OCI-M2 (cell line): ENCODE results near the gene GAD2.
A peak's percentile ranks its signal among the peaks of the same experiment; 100 is the strongest.

ENCODE experiments used
- DNase-seq: peaks from one replicate; lab custom pipeline; 2025; ENCODE audit not compliant: unreplicated experiment; lab: John Stamatoyannopoulos, UW

GAD2 gene

DNA sequence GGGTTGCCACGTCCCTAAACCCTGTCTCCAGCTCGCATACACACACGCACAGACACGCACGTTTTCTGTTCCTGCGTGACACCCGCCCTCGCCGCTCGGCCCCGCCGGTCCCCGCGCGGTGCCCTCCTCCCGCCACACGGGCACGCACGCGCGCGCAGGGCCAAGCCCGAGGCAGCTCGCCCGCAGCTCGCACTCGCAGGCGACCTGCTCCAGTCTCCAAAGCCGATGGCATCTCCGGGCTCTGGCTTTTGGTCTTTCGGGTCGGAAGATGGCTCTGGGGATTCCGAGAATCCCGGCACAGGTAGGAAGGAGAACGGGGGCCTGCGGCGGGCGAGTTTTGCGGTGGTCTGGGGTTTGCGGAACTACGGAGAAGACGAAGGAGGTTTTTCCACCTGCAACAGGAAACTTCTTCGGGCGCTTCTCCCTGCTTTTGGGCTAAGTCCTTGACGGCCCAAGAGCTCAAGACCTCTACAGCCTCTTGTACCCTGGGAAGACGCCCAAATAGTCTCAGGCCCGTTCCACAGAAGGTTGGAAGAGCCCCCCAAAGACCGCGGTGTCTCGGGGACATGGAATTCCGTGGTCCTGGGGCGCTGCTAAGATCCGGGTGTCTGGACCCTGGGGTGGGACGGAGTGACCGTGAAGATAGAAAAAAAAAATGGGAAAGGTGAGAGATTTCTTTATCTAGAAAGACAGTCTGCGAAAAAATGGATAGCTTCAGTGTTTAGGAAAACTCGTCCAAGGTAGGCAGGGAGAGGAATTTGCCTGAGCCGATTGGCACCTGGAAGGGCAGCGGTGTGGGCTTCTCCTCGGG is at the start of gene GAD2:
Gene GAD2 (plus strand): TSS at position 190 of the 811 bp plus-strand sequence. CDS start 36 bp downstream, at position 226.
- DNase-seq: no peak

DNA sequence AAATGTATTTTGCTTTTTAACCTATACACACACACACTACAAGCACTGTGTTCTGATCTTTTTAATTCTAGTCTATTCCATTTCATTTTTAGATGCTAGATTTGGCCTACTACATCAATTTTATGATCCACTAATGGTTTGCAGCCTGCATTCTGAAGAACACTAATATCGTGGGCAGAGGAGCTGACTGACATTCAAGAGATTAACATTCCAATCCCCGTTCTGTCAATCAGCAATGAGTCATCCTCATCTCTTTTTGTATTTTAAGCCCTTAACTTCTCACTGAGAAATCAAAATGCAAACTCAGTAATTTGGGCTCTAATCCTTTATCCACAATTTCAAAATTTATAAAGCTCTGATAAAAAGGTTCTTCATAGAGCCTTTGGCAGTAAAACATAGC is 47.1 kb upstream of the GAD2 start:
- DNase-seq: no peak

DNA sequence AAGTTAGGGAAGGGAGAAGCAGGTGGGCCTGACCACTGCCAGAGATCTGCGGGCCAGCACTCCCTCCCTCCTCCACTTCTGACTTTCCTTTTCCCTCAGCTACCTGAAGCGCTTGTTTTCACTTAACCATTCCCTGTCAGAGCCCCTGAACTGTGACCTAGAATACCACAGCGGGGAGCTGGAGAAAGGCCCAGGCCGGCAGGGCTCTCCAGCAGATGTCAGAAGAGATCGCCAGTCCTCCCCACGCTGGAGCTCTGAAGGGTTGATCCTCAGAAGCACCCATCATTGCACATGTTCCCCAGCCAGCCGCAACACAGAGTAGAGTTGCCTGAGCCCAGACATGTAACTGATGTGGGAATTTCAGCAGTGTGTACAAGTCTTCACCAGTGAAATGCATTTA is 44.4 kb upstream of the GAD2 start:
- no peak for DNase-seq

DNA sequence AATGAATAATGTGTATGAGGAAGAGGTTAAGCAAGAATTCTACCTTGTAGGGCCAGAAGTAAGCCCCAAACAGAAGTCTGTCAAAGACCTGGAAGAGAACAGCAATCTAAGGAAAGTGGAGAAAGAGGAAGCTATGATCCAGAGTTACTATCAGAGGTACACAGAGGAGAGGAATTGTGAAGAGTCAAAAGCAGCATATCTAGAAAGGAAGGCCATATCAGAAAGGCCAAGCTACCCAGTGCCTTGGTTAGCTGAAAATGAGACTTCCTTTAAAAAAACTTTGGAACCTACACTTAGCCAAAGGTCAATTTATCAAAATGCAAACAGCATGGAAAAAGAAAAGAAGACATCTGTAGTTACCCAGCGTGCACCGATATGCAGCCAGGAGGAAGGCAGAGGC is 42.7 kb upstream of the GAD2 start:
- DNase-seq: peak; percentile 64

DNA sequence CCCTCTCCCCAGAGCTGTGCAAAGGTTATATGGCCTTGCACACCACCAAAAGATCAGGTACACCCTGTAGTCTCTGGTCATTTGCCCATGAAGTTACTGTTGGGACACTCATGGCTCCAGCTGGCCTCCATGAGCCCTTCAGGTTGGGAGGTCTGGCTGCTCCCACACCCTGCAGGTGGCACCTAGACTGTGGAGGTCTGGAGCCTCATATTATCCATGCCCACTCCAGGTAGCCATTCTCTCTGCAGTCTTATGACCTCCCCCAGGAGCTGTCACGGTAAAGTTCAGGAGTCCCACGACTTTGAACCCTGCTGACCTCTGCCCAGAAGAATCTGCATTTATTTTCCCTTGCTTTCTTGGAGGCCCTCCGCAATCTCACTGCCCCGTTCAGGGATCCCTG is 39.2 kb upstream of the GAD2 start:
- DNase-seq: no peak

DNA sequence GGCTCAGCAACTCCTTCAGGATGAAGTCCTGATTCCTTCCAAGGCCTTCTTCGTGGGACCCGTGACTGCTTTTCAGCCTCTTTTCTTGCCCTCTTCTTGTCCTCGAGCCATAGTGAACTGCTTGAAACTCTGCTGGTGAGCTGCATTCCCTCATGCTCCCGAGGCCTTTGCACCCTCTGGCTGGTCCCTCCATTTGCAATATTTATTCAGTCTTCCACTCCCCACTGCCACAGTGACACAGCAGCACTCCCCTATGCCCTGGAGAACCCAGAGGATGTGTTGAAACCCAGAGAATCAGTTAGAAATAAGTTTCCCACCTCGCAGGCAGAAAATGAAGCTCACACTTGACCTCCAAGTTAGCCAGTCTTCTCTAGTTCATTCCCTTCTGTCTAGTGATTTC is 22.3 kb upstream of the GAD2 start:
- DNase-seq: no peak

DNA sequence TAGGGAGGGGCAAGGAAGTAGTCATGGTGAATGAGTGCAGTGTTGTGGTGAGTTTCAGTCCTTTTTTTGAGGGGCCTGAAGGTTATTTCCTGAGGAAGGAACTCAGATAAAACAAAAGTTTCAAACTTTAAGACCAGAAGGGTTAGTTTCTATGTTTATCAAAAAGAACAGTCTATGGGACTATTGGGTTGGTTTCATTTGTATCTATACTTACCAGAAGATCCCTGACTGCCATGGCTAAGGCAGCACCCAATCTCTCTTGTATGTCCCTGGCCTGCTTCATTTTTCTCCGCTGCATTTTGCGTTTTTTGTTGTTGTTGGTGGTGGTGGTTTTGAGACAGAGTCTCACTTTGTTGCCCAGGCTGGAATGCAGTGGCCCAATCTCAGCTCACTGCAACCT is 19.3 kb upstream of the GAD2 start:
- no peak for DNase-seq

DNA sequence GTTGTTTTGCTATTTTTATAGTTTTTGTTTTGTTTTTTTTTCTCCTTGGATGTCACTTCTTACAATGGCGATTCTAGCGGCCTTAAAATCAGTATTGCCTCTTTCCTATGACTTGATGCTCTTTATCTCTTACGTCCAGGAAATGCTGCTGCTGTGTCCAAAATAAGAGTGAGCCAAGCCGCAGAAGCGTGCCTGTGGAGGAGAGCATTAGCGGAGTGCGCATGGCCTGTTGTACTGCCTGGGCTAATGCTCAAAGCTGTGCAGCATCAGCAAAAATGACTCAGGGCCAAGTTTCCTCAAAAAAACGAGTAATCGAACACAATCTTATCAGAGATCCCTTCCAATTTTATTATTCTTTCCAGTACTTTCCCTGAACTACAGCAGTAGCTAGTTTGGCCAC is 18.5 kb upstream of the GAD2 start:
- no peak for DNase-seq

GRCh38 chr10:26199841-26200240 is 16.7 kb upstream of the GAD2 start:
- no peak for DNase-seq

DNA sequence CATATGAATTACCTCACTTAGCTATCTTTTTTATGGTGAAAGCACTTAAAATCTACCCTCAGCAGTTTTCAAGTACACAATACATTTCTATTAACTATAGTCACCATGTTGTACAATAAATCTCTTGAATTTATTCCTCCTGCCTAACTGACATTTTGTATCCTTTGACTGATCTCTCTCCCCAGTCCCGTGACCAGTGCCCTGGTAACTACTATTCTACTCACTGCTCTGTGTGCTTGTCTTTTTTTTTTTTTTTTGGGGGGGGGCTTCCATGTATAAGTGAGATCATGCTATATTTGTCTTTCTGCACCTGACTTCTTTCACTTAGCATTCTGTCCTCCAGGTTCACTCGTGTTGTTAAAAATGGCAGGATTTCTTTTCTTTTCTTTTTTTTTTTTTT is 11.4 kb upstream of the GAD2 start:
- DNase-seq: no peak

- no peak for DNase-seq
These were observed 4.7 kb upstream of the GAD2 start for GRCh38 chr10:26211781-26212444.

GRCh38 chr10:26212511-26212910 is 4.1 kb upstream of the GAD2 start:
- no peak for DNase-seq

- DNase-seq: no peak
These were observed 3.3 kb upstream of the GAD2 start for GRCh38 chr10:26213157-26213800.

DNA sequence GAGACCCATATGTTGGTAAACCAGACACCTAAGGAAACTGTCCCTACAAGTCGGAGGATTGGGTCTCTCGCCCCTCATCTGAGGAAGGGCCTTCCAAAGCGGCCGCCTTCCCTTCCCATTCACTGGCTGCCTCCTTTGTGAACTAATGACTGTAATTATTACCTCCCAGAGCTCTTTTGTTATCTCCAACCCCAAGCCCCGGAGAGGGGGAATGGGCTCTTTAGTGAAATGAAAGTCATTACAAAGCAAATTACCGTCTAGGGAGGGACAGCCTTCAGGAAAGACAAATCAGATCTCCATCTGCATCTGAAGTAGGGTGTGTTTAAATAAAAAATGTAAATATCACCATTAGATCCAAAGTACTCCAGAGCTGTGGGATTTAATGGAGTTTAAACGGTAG is 2.6 kb upstream of the GAD2 start:
- DNase-seq: no peak

GRCh38 chr10:26214551-26215395 is 1.8 kb upstream of the GAD2 start:
- no peak for DNase-seq

DNA sequence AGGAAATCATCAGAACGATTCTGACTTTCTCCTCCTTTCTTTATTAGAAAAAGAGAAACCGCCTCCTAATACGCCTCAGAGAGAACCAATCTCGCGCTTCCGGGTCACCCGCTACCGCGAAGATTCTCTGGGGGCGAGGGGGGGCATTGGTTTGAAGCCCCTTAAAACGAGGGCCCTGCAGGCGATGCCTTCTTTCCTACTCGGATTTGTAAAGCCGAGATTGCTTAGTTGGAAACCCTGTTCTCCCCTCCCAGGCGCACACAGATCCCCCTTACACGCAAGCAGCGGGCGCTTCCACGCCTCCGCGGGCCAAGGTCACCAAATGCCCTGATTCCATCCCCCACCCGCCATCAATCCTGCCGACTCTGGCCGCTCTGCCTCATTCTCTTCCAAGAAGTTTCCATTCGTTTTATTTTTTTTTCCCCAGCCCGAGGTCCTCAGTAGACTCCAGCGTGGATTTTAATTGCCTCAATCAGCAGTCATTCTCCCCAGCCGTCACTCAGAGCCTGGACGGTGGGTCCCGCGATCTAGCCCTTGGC is 1.1 kb upstream of the GAD2 start:
- DNase-seq: no peak

DNA sequence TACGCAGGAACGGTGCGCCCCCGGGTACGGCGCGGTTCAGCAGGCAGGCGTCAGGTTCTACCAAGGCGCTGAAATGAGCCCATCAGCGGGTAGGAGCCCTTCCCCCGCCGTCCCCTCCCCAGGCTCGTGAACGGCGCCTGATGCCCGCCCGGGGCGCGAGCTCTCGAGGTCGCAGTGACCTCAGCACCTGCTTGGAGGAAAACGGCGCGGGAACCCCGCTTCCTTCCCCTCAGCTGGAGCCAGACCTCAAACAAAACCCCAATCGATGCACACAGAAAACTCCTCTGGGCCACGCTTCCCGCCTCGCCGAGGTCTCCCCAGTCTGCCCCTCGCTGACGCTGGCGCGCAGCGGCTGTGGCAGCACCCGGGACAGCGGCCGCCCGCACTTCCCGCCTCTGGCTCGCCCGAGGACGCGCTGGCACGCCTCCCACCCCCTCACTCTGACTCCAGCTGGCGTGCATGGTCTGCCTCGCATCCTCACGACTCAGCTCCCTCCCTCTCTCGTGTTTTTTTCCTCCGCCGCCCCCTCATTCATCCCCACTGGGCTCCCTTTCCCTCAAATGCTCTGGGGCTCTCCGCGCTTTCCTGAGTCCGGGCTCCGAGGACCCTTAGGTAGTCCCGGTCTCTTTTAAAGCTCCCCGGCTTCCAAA is 514 bp upstream of the GAD2 start:
- no peak for DNase-seq

GRCh38 chr10:26217396-26218086 is 967 bp downstream of the GAD2 start:
- no peak for DNase-seq

DNA sequence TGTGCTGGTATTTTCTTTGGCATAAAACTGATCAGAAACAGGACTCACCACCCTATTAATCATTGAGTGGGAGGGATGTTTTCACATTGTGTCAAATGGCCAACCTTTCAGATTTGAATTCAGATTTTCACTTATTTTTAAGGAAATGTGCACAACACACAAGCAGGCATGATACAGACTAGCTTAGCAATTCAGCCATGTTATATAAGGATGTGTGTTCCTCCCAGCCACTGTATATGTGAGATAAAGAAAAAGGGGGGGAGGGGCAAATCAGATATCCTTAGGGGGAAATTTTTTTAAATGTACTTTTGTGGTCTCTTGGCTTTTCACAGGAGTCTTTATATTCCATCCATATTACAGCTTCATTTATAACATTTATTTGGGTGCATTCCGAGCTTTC is 3.1 kb downstream of the GAD2 start:
- DNase-seq: no peak

DNA sequence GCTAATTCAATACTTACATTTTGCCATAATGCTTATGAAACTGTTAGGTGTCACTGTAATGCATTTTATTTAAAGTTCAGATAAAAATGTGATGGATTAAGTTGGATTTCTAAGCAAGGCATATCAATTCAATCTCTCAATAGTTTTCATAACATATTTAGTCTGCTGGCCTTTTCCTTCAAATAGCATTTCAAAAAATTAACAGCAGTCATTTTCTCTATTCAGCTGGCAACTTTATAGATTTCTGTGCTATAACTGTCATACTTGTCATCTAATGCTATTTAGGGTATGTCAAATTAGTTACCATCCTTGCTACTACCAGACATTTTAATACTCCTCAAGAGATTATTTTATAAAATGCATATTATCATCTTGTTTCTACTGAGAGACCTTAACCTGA is 4.3 kb downstream of the GAD2 start:
- DNase-seq: no peak
